ENCODE data around the gene COCH.

COCH gene

DNA sequence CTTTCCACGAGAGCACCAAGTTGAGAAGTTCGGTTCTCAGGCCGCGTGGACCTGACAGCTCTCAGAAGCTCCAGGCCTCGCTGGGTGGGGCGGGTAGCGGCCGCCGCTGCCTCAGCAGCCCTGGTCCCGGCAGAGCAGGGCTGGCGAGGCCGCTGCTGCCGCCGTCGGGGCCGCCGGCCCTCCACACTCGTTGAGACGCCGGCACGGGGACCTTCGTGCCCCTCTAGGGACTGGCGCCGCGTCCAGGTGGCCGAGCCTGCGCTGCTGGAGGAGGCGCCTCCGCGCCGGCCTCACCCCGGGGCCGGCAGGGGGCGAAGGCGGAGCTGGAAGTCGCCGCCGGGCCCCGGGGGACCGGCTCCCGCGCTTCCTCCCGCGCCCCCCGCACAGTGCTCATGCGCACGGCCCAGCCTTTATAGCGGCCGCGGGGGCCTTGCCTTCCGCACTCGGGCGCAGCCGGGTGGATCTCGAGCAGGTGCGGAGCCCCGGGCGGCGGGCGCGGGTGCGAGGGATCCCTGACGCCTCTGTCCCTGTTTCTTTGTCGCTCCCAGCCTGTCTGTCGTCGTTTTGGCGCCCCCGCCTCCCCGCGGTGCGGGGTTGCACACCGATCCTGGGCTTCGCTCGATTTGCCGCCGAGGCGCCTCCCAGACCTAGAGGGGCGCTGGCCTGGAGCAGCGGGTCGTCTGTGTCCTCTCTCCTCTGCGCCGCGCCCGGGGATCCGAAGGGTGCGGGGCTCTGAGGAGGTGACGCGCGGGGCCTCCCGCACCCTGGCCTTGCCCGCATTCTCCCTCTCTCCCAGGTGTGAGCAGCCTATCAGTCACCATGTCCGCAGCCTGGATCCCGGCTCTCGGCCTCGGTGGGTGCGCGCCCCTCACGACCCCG is at the start of gene COCH:
COCH (plus strand) TSS at position 440 of the 879 bp plus-strand sequence; CDS start at position 820, 380 bp downstream.
- DNase-seq, result peak; percentile 32

DNA sequence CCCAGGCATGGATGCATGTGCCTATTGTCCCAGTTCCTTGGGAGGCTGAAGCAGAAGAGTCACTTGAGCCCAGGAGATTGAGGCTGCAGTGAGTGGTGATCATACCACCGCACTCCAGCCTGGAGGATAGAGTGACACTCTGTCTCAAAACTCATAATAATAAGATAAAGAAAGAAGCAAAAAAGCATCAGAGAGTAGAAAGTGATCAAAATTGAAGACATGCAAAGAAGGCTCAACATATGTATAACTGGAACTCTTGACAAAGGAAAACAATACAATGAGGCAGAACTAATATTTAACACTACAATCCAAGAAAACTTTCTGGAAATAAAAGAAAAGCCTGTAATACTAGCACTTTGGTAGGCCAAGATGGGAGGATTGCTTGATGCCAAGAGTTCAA is 48.3 kb upstream of the COCH start:
- no peak for DNase-seq

DNA sequence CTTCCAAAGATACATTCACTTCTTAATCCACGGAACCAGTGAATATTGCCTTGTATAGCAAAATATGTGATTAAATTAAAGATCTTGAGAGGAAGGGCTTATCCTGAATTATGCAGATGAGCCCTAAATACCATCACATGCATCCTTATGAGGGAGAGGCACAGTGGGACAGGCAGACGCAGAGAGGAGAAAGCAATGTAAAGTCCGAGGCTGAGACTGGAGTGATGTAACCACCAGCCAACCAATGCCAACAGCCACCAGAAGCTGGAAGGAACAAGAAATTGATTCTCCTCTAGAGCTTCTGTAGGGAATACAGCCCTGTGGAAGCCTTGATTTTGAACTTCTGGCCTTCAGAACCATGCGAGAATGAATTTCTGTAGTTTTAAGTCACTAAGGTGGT is 44.5 kb upstream of the COCH start:
- DNase-seq, result no peak

DNA sequence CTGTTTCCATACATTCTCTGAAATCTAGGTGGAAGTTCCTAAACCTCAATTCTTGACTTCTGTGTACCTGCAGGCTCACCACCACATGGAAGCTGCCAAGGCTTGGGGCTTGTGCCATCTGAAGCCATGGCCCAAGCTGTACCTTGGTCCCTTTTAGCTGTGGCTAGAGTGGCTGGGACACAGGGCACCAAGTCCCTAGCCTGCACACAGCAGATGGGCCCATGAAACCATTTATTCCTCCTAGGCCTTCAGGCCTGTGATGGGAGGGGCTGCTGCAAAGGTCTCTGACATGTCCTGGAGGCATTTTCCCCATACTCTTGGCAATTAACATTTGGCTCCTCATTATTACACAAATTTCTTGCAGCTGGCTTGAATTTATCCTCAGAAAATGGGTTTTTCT is 40.0 kb upstream of the COCH start:
- no peak for DNase-seq

DNA sequence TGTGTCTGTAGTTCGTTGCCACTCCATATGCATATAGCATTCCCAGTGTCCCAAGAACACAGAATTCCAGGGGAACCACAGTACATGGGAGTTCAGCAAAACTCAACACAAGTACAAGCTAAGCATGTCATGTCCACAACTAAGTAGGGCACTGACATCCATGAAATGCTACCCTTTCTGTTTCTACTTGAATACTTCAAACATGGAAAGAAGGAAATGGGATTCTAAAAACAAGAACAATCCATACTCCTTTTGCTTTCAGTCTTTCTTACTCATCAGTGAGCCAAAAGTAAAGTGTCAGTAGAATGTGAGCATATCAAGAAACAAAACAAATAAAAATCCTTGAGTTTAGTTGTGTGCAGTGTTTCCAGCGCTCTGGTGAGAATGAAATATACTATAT is 36.0 kb upstream of the COCH start:
- no peak for DNase-seq

DNA sequence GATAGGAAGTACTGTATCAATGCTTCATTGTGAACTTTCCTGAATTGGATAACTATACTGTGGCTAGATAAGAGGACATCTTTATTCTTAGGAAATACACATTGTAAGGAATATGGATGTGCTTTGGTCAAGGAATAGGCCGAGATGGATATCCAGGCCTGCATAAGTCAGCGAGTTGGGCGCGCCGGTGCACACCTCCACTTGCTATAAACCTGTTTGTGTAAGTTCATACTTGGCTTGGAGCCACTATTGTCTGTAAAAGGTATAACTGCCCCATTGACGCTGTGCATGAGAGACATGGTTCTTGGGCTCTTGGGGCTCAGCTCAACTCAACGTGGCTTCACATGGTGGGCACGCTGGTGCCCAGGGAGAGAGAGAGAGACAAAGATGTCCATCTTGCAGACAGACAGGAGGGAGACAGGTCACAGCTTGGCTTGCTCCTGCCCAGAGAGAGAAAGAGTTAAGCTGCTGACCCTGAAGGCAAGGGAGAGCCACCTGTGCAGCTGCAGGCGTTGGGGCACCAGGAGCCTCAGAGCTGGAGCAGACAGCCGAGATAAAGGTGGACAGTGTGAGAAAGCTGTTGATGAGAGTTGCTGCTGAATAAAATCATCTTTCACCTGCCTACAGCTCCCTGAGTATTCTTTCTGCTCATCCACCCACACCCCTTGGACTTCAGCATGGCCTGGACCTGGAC is 34.1 kb upstream of the COCH start:
- DNase-seq, result no peak

DNA sequence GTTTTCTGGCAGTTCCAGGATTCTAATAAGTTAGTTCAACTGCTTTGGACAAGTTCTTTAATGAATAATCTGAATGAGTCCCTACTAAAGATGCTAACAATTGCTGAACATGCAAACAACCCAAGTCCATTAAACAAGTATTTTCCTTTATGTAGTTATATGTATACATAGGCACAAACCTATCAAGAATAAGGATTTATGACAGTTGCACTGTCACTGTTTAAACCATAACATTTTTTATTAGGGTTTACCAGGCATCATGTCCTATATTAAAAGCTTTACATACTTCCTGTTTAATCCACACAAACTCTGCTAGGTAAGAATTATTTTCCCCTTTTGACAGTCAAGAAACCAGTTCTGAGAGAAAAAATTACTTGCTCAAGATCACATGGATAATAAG is 31.9 kb upstream of the COCH start:
- no peak for DNase-seq

DNA sequence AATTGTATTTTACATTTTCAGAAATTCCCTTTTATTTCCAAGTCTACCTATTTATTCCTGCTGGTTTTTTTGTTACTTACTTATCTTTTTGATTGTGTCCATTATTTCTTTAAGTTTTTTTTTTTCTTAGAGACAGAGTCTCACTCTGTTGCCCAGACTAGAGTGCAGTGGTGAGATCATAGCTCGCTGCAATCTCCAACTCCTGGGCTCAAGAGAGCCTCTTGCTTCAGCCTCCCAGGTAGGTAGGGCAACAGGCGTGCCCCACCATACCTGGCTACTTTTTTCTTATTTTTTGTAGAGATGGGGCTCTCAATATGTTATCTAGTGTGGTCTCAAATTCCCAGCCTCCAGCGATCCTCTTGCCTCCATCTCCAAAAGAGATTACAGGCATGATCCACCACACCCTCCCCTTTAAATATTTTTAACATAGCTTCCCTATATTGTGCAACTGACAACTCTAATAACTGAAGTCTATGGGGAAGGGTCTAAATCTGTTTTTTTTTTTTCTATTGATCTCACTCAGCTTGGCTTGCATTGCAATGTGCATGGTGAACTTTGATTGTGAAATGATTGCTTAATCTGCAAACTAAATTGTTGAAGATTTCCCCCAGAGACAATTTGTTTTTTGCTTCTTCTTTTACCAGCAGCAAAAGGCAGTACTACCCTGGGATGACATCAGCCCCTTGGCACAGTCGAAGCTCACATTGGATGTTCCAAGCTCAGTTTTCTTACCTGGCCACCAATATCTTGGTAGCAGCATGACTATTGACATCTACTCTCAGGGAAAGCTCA is 25.7 kb upstream of the COCH start:
- no peak for DNase-seq

DNA sequence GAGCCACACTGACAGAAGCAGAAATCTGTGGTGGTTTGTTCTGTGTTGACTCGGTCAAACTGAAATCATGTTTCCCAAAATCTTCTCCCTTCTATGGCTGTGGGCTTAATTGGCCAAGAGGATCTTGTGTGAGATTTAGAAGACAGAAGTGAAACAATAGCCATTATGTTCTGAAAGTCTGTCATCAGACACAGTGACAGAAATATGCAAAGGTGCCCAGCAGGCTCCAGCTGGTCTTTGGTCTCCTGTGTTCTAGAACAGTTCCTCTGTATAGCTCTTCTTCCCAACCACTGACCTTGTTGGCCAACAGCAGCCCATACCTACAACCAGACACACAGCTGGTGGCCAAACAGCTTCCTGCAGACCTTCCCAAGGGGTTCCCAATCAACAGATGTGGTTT is 25.0 kb upstream of the COCH start:
- DNase-seq, result no peak

DNA sequence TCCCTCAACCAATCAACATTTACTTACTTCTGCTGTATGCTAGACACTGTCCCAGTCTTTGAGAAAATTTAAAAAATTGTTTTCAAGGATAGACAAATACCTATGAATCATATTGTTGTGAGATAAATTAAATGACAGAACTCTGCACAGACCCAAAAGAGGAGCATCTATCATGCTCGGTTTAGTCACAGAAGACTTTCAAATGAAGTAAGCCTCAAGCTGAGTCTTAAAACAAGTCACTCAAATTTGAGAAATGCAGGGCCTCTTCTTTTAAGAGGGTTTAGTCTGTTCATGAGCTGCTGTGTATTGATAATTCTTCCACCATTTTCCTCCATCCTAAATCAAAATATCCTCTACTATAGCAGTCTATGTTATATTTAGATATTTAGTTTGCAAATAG is 24.4 kb upstream of the COCH start:
- no peak for DNase-seq

DNA sequence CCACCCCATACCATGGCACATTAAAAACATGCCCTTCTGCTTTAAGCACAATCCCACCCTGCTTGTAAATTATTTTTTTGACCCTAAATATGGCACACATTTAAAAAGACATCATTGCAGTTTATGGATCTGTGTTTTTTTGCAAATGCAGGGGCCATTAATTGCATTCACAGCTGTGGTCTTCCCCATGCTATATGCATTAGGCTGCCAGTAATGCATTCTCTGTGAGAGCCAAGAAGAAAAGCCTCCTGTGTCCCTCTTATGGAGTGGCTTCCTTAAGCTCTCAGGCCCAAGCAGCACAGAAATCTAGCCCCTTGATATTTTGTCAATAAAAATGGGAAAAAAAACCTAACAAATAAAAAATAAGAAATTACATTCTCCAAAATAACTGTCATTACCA is 20.4 kb upstream of the COCH start:
- DNase-seq, result no peak

DNA sequence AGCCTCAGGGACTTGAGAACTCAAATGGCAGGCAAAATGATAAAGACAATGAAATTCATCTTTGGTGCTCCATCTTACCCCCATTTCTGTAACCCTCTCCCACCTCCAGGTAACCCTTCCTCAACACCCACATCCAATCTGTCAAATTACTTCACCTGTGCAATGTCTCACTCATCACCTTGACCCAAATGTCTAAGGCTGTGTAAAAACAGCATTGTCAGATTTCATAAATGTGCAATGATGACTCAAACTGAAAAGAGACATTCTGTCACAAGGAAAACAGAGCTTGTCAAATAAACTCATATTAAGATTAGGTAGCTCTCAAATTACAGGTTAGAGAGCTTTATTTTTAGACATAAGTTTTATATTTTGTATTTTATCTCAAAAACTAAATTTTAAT is 19.9 kb upstream of the COCH start:
- DNase-seq, result no peak

DNA sequence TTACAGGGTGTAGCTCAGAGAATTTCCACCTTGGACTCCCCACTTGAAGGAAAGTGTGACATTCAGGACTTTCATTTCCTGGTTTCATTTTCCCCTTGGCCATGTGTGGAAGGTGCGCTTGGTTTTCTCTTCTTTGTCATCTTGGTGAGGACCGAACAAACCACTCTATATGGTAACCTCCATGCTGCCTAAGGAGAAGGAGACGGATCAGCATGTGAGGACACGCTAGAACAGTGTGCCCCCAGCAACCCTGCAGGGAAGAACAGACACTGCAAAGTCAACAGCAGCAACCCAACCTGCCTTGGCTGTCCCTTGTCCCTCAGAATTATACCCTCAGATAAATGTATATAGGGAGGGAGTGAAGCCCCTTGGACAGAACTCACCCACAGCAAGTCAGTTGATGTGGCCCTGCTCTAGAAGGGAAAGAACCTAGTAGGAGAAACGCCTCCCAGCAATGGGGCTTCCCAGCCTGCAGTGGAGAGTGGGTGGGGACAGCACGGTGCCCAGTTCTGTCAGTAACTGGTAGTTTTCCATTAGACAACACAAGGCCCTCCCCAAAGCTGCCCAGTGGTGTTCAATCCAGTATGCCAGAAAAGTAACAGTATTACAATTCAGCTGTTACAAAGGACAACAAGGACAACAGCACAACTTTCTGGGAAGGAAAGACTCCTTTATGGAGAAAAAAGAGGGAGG is 18.9 kb upstream of the COCH start:
- DNase-seq, result no peak

DNA sequence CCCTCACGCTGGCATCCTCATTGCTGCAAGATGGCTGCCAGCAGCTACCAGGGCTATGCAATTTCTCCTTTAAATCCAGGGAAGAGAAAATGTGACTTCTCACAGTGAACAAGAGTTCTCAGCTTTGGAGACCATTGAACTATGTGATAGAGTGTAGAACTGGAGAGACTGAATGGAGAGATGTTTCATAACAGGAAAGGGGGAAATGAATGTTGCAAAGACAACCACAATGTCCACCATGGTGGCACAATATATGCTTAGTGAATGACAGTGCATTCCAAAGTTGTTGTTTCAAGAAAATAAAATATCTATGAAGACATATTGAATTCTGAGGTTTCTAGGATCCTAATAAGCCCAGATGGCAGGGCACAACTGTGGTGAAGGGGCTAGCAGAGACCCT is 13.2 kb upstream of the COCH start:
- no peak for DNase-seq

DNA sequence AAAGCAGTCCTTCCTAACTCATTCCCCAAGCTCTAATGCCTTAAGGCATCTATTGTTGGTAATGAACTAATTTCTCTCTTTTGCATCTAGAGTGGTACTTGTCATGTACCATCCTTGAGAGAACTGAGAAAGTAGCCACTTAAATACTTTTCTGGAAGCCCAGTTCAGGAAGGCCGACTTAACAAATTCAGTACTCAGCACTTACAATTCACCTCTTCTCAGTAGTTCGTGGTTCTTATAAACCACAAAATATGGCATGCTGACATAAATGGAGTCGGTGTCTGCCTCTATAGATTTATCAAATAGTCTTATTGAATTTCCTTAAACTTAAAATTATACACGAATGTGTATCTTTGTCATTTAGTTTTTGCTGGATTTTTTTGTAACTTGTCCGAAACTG is 9.4 kb upstream of the COCH start:
- DNase-seq, result no peak

DNA sequence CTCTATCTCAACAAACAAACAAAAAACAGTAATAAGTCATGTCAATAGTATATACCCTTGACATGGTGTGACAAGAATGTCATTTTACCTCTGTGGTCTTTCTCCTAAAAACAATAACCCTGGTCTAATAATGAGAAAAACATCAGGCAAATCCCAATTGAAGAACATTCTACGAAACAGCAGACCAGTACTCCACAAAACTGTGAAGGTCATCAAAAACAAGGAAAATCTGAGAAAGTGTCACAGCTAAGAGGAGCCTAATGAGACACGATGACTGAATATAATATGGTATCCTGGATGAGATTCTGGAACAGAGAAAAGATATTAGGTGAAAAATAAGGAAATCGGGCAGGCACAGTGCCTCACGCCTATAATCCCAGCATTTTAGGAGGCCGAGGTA is 5.6 kb upstream of the COCH start:
- no peak for DNase-seq

DNA sequence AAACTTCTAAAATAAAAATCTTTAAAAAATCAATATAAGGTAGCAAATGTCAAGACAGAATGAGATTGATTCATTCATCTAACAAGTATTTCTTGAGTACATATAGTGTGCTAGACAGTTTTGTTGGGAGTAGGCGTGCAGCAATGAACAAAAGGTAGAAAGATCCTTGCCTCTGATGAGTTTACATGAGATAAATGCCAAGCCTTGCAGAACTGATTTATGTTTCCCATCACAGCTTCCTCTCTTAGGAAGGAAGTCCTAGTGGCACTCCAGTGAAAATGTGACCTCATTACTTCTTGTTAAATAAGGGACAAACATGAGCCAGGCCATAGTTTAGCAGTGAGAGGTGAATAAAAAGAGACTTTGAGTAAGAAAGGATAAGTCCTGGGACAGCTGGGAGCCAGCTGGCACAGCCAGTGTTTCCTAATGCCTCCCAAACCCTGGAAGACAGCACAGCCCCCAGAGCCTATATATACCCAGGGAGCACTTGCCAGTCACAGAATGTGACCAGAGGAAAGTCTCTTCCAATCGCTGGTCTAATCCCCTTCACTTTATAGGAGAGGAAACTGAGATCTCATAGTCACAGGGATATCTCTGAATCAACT is 4.7 kb upstream of the COCH start:
- DNase-seq, result no peak

DNA sequence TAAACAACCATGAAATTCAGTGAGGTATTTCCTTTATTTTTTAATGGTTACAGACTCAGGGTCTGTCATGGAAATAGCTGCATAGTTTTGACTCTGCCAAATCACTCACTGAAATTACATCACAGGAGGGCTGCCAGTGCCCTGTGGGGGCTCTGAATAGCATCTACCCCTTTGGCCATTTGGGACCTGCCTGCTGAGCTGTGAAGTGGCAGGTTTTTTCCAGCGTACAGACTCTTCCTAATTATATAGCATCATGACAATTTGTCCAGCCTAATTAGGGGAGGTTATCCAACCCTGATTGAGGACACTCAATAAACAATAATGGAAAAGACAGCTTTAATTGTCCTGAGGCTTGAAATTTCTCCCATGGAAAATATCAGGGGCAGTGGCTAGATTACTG is 1.8 kb upstream of the COCH start:
- DNase-seq, result no peak

DNA sequence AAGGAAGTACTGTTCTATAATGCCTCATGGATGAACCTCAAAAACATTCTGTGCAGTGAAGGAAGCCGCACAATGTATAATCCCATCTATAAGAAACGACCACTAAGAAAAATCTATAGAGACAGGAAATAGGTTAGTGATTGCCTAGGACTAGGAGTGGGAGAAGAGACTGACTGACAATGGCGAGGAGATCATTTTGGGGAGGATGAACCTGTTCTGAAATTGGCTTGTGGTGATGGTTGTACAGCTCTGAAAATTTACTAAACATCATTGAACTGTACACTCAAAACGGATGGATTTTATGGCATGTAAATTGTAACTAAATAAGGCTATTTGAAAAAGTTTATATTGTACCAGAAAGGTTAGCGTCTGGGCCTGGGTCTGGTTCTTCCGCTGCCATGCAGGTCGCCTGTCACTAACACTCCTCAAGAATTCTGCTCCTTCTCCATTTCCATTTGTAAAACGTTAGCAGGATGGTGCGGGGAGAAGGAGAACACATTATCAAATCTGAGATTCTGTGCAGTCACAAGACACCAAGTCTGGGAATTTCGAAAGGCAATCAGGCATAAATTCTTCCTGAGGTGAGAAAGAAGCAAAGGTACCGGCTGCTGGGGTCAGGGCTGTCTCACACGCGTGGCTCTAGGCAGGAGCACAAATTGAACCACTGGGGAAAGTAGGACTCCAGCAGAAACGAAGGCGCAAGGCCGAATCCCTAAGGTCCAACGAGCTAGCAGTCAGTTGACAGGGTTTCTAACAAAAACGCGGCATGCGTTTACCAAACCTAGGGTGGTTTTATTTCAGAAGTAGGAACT is 845 bp upstream of the COCH start:
- DNase-seq, result no peak

DNA sequence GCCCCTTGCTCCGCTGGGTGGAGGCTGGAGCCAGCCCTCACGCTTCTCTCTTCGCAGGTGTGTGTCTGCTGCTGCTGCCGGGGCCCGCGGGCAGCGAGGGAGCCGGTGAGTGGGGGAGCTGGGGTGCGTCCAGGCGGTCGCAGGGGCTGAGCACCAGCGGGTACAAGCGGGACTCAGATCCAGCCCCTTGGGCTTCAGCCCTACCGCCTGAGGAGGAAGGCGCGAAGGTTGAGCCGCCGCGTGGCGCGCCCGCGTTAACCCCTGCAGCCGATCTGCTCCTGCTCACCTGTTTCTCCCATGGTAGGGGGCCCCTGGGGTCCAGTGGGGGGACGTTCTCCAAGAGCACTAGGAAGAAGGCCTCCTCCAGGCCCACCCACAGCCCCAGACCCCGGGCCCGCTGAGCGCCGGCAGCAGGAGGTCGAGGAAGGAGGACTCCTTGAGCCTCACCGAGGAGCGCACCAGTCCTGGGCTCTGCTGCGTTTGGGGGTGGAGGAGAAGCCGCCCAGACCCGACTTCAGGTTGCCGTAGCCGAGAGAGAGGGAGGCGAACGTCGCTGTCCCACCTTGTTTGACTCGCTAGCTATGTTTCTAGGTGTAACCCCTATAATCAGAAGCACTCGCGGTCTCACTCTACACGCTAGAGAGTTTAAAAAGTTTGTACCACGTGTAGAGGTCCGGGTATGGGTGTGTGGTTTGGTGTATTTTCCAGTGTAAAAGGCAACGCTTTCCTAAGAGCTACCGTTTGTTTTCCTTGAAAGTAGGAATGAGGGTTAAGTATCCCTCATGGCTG is 834 bp downstream of the COCH start:
- DNase-seq, result peak; percentile 19

DNA sequence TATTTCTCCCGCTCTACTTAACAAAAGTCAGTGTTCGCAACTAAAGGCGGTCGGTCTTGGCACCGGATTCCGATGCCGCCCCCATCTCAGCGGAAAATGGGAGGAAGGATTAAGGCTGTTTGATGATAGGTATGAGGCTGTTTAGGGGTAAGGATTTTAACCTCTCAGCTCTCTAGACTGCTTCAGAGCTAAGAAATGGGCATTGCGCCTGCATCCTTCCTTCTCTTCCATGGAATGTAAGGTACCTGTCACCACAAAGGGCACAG is 1.4 kb downstream of the COCH start:
- no peak for DNase-seq
